ENCODE data around the gene EPS8L2. TPM values are rescaled to one million over a fixed set of nuclear protein-coding genes. Genes with fewer than 3 reads are reported as not detected.

The EPS8L2 gene
- total and polyA plus RNA-seq, 2 of the 13 experiments (the other 11 are each of a cell fraction or from before 2014, with no cell fraction given) = 89.3 to 416 TPM

GRCh38 chr11:746289-747157 lies 40.5 kb downstream of the EPS8L2 start (continued):
- TF ChIP-seq PRDM10 (CRISPR knock-in tag; IDR thresholded peaks at IDR 0.05; ENCODE audit: low read depth) (0 out of 2 replicates have a peak, but pooled peaks have one; percentile 12), SALL2 (CRISPR knock-in tag; IDR thresholded peaks at IDR 0.05) (no peak), HOXD1 (CRISPR knock-in tag; IDR thresholded peaks at IDR 0.05) (0 out of 2 replicates have a peak, but pooled peaks have one; percentile 13), GTF3A (CRISPR knock-in tag; conservative IDR thresholded peaks at IDR 0.05) (0 out of 2 replicates have a peak, but pooled peaks have one; percentile 27), ZBTB3 (CRISPR knock-in tag; IDR thresholded peaks at IDR 0.05; ENCODE audit: borderline replicate concordance, low read depth) (no peak), MAFG (CRISPR knock-in tag; IDR thresholded peaks at IDR 0.05) (peak; percentile 73), ZNF407 (CRISPR knock-in tag; IDR thresholded peaks at IDR 0.05; ENCODE audit: not compliant biosample characterization) (no peak), ZFP36L1 (CRISPR knock-in tag; IDR thresholded peaks at IDR 0.05) (0 out of 2 replicates have a peak, but pooled peaks have one; percentile 36), ZFP36 (IDR thresholded peaks at IDR 0.05; ENCODE audit: borderline replicate concordance, low read depth, low read length, partially characterized antibody) (no peak), TCF7L2 (IDR thresholded peaks at IDR 0.05; ENCODE audit: low read depth, low read length) (no peak), ZNF124 (CRISPR knock-in tag; IDR thresholded peaks at IDR 0.05) (0 out of 2 replicates have a peak, but pooled peaks have one; percentile 4), ZNF460 (CRISPR knock-in tag; IDR thresholded peaks at IDR 0.05; ENCODE audit: borderline replicate concordance) (peak; percentile 57), CAMTA2 (CRISPR knock-in tag; IDR thresholded peaks at IDR 0.05; ENCODE audit: borderline replicate concordance) (0 out of 2 replicates have a peak, but pooled peaks have one; percentile 2), HES4 (CRISPR knock-in tag; IDR thresholded peaks at IDR 0.05; ENCODE audit: borderline replicate concordance) (0 out of 2 replicates have a peak, but pooled peaks have one; percentile 59), ISL2 (CRISPR knock-in tag; IDR thresholded peaks at IDR 0.05) (0 out of 2 replicates have a peak, but pooled peaks have one; percentile 4)

Data from HepG2 (cell line).